ENCODE measurements around the gene UBE2L3. TPM values are rescaled to one million over a fixed set of nuclear protein-coding genes. Genes with fewer than 3 reads are reported as not detected.

The UBE2L3 gene
- total RNA-seq, 1 donor from 2014 or later = 33.5 TPM

Other genes with a start within 250 kb of the UBE2L3 start
- gene RIMBP3B, start 184.0 kb upstream of the UBE2L3 start, total RNA-seq = 0.09 and 0.34 TPM in 2 replicates
- 3.9 and 4.4 TPM in 2 replicates for gene HIC2, start 150.3 kb upstream of the UBE2L3 start, total RNA-seq
- gene TMEM191C, start 100.3 kb upstream of the UBE2L3 start, total RNA-seq = 0.60 and 0.68 TPM in 2 replicates
- gene RIMBP3C, start 16.3 kb upstream of the UBE2L3 start, total RNA-seq = 0.09 and 0.17 TPM in 2 replicates
- 21.3 and 25.0 TPM in 2 replicates for gene YDJC, start 62.3 kb downstream of the UBE2L3 start, total RNA-seq
- gene CCDC116, start 65.0 kb downstream of the UBE2L3 start, total RNA-seq = 0.17 and 0.28 TPM in 2 replicates
- gene SDF2L1, start 74.6 kb downstream of the UBE2L3 start, total RNA-seq = 31.1 and 35.3 TPM in 2 replicates
- gene PPIL2, start 98.3 kb downstream of the UBE2L3 start, total RNA-seq = 16.7 and 28.9 TPM in 2 replicates
- 5.1 and 7.8 TPM in 2 replicates for gene YPEL1, start 168.1 kb downstream of the UBE2L3 start, total RNA-seq

Measured in dermis blood vessel endothelial cell (primary cell).